ENCODE results near the gene AQP5.

AQP5 gene

DNA sequence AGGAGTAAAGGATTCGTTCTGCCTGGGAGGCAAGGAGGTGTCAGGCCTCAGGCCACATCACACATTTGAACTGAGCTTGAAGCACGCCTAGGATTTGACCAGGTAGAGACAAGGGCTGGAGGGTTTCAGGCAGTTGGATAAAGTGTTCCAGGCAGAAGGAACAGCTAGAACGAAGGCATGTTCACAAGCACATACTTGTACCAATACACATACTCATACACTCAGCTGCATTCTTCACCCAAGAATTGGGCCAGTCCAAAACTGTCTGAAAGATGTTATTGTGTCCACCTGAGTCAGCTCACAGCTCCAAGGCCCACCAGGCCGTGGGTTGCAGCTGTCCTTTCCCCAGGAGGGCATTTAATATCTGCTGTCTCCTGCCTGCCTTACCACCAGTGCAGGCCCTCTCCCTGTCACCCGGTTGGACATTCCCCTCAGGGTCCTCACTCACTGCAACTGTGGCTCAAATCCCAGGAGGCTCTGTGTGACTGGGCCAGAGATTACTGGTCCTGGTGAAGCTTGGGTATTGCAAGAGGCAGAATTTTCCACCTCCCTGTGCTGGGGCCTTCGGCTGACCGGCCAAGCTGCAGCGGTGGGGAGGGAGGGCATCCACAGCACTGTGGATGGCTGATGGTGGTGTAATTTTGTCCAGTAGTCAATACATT lies 23.9 kb upstream of the AQP5 start:
- Histone ChIP-seq H3K4me3 (ENCODE audit: severe bottlenecking) (no peak overlapping the region), H3K4me1 (ENCODE audit: insufficient read depth, poor library complexity, severe bottlenecking) (peaks cover 10% of the 10 kb centered on the region), H3K27ac (ENCODE audit: poor library complexity, severe bottlenecking) (peak overlapping the region; percentile 43), H3K36me3 (ENCODE audit: low read depth) (no peaks in the 10 kb centered on the region), H3K27me3 (ENCODE audit: insufficient read depth, poor library complexity, severe bottlenecking) (no peaks in the 10 kb centered on the region), H3K9me3 (ENCODE audit: severe bottlenecking) (no peaks in the 10 kb centered on the region)
- ATAC-seq (ENCODE audit: low read depth), result peak; percentile 90
- DNase-seq (ENCODE audit: low spot score), result no peak
- TF ChIP-seq, protein P1, sequence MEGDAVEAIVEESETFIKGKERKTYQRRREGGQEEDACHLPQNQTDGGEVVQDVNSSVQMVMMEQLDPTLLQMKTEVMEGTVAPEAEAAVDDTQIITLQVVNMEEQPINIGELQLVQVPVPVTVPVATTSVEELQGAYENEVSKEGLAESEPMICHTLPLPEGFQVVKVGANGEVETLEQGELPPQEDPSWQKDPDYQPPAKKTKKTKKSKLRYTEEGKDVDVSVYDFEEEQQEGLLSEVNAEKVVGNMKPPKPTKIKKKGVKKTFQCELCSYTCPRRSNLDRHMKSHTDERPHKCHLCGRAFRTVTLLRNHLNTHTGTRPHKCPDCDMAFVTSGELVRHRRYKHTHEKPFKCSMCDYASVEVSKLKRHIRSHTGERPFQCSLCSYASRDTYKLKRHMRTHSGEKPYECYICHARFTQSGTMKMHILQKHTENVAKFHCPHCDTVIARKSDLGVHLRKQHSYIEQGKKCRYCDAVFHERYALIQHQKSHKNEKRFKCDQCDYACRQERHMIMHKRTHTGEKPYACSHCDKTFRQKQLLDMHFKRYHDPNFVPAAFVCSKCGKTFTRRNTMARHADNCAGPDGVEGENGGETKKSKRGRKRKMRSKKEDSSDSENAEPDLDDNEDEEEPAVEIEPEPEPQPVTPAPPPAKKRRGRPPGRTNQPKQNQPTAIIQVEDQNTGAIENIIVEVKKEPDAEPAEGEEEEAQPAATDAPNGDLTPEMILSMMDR (IDR thresholded peaks at IDR 0.05; ENCODE audit: poor library complexity, severe bottlenecking), result no peak

DNA sequence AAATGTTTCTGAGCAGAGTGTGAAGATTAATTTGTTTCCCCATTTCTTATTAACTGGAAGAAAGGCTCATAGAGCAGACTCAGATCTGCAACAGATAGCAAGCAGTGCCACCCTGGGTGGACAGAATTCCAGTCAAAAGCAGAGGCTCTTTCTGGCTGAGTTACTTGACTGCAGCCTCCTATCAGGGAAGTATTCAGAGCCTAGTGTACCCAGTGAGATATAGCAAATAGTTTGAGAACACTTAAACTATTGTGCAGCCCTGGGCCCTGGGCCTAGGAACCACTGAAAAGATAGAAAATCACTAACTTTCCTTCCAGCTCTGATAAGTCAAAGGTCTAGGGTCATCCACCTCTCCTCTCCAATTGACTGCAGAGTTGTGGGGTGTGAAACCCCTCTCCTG lies 22.4 kb upstream of the AQP5 start:
- no peak for DNase-seq (ENCODE audit: low spot score)
- no peaks in the 10 kb centered on the region for H3K9me3 ChIP-seq (ENCODE audit: severe bottlenecking)
- no peak overlapping the region for H3K27ac ChIP-seq (ENCODE audit: poor library complexity, severe bottlenecking)
- H3K4me1 ChIP-seq (ENCODE audit: insufficient read depth, poor library complexity, severe bottlenecking), result peaks cover 11% of the 10 kb centered on the region
- H3K36me3 ChIP-seq (ENCODE audit: low read depth), result no peaks in the 10 kb centered on the region
- no peaks in the 10 kb centered on the region for H3K27me3 ChIP-seq (ENCODE audit: insufficient read depth, poor library complexity, severe bottlenecking)
- TF ChIP-seq, protein P1 (IDR thresholded peaks at IDR 0.05; ENCODE audit: poor library complexity, severe bottlenecking), result no peak
- H3K4me3 ChIP-seq (ENCODE audit: severe bottlenecking), result no peak overlapping the region
- no peak for ATAC-seq (ENCODE audit: low read depth)

DNA sequence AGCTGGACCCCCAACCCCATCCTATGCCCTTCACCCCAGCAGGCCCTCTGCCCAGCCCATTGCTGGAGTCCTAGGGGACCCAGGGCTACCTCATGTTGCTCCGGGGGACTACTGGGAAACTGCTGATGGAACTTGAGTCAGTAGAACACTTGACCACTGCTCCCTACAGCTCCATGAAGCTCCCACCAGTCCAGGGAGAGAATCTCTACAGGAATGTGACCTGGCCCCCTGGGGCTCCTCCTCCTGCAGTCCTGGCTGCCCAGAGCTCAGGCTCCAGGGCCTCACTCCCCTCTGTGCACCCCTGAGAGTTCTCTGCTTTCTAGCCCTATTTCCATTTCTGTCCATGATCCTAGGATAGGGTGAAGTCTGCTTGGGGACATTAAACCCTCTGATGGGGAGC lies 22.0 kb upstream of the AQP5 start:
- Histone ChIP-seq H3K27me3 (ENCODE audit: insufficient read depth, poor library complexity, severe bottlenecking) (no peaks in the 10 kb centered on the region), H3K27ac (ENCODE audit: poor library complexity, severe bottlenecking) (no peak overlapping the region), H3K4me3 (ENCODE audit: severe bottlenecking) (no peak overlapping the region), H3K36me3 (ENCODE audit: low read depth) (no peaks in the 10 kb centered on the region), H3K9me3 (ENCODE audit: severe bottlenecking) (no peaks in the 10 kb centered on the region), H3K4me1 (ENCODE audit: insufficient read depth, poor library complexity, severe bottlenecking) (peaks cover 11% of the 10 kb centered on the region)
- ATAC-seq (ENCODE audit: low read depth) (no peak), DNase-seq (ENCODE audit: low spot score) (no peak)
- TF ChIP-seq, protein P1 (IDR thresholded peaks at IDR 0.05; ENCODE audit: poor library complexity, severe bottlenecking), result no peak

DNA sequence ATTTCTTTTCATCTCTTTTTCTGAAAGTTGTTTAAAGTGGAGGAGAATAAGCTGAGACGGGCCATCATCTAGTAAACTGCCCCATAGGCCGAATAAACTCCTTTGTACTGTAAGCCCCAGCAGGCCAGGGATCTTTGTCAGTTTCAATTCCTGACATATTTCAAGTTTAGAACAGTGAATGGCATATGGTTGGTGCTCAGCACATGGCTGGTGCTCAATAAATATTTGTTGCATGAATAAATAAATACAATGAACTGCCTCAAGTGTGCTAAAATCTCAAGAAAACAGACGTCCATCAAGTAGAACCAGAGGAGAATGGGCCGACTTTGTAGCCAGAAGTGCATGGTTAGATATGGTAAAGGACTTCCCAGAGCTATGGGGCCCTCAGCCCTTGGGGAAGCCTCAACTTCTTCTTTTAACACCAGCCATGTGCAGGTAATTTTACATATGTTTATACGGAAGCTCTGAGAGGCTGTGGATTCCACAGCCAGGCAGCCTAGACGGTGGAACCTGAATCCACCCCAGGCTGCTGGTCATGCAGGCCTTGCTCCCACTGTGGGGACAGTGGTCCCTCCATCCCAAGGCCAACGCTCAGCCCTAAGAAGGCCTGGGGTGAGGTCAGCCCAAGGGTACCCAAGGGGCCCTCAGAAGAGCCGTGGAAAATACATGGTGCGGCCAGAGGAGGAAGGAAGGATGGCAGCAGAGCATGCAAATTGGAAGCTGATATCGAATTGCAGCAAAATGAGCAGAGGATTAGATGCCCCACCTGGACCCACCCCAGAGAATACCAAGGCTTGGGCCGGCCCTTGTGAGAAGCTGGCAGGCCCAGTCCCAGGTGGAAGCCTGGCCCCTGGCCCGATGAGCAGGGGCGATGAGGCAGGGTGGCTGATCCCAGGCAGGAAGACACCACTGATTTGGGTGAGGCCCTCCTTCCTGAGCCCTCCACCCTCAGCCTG lies 19.8 kb upstream of the AQP5 start:
- DNase-seq (ENCODE audit: low spot score) (no peak), ATAC-seq (ENCODE audit: low read depth) (no peak)
- Histone ChIP-seq H3K27me3 (ENCODE audit: insufficient read depth, poor library complexity, severe bottlenecking) (no peaks in the 10 kb centered on the region), H3K4me1 (ENCODE audit: insufficient read depth, poor library complexity, severe bottlenecking) (peaks cover 11% of the 10 kb centered on the region), H3K27ac (ENCODE audit: poor library complexity, severe bottlenecking) (no peak overlapping the region), H3K36me3 (ENCODE audit: low read depth) (no peaks in the 10 kb centered on the region), H3K9me3 (ENCODE audit: severe bottlenecking) (no peaks in the 10 kb centered on the region), H3K4me3 (ENCODE audit: severe bottlenecking) (no peak overlapping the region)
- TF ChIP-seq, protein P1 (IDR thresholded peaks at IDR 0.05; ENCODE audit: poor library complexity, severe bottlenecking), result no peak
